Psoas muscle (tissue), 8 donors: ENCODE measurements around the gene MXI1. TPM values are rescaled to one million over a fixed set of nuclear protein-coding genes. Genes with fewer than 3 reads are reported as not detected.

Source experiments
- ATAC-seq, 4 donors: fragments of 200-7000 bp; cut with Tn5 transposase; one replicate each; pipeline ENCODE4 v1.9.1; 2020; ENCODE audit warnings: moderate library complexity in 3 of 4, mild to moderate bottlenecking in 2 of 4
- DNase-seq, 2 donors: peaks; one replicate each; pipeline ENCODE4 v3.0.0-alpha.2; 2020
- H3K27ac ChIP-seq: fragments of 200-600 bp; one replicate; pipeline ENCODE4 v1.8.0; 2022
- H3K27me3 ChIP-seq, 3 donors: fragments of 200-600 bp in 1 of 3; one replicate each; pipeline versions ENCODE4 v1.6.1 to v1.8.0; 2013 to 2022; ENCODE audit warnings: low read length in 2 of 3, mild to moderate bottlenecking in 2 of 3, moderate library complexity in 1 of 3; ENCODE audit not compliant: insufficient read depth in 3 of 3
- H3K36me3 ChIP-seq, 2 donors: fragments of 200-600 bp in 1 of 2; one replicate each; pipeline versions ENCODE4 v1.6.1 to v1.8.0; 2013 to 2022; ENCODE audit warnings: low read depth in 1 of 2, mild to moderate bottlenecking in 1 of 2, moderate library complexity in 1 of 2; ENCODE audit not compliant: insufficient read depth in 1 of 2
- H3K4me1 ChIP-seq: fragments of 200-600 bp; one replicate; pipeline ENCODE4 v1.8.0; 2022
- H3K4me3 ChIP-seq: fragments of 200-600 bp; one replicate; pipeline ENCODE4 v1.8.0; 2022; ENCODE audit warnings: mild to moderate bottlenecking
- H3K9me3 ChIP-seq: fragments of 200-600 bp; one replicate; pipeline ENCODE4 v1.8.0; 2022
- CTCF ChIP-seq: fragments of 200-600 bp; IDR thresholded peaks from one replicate; pipeline ENCODE4 v1.8.0; 2022; ENCODE audit warnings: antibody characterized with exemption
- WGBS, 3 donors: extraction: QIAGEN DNeasy Blood & Tissue Kit; methylation state at CpG; one replicate each; pipeline versions ENCODE4 v1.1.6 to v1.1.7; 2013; 5-methylcytosine and 5-hydroxymethylcytosine counted together
- intact Hi-C, 2 donors: fragments of 100-400 bp; cut with DNase I; formaldehyde crosslinking; loops; one replicate each; pipeline versions ENCODE4 v1.11.0 to v1.14.2; 2022
- polyA plus RNA-seq, 3 donors: library from polyadenylated mRNA; stranded (reverse); fragments of 200-250 nt; gene quantifications; one replicate each; pipeline ENCODE4 v1.2.3, GENCODE V29; 2013
- total RNA-seq, 4 donors: library from RNA; stranded (reverse); fragmentation: NEBNext Ultra II Directional in 2 of 4; extraction: Animal tissue kit (Norgen Biotek cat#: 25700) in 2 of 4; gene quantifications; one replicate each; pipeline versions ENCODE4 v1.2.1 to v1.2.4, GENCODE V29; 2021 to 2023
- donor health status: healthy with polysubstance abuse.
- donor health status: DM: no; HTN: no; CAD: no; lungs with moderate emphysema.
- donor health status: Bipolar disorder and iron deficiency.
- donor health status: healthy.
- donor health status: DM: yes; HTN: yes; CAD: no.
- donor health status: DM: no; HTN: no; CAD: no.
- donor health status: DM: no; HTN: no; CAD: no.
- donor health status: DM: yes; HTN: yes; CAD: no.

The MXI1 gene
- total and polyA plus RNA-seq, 7 donors = 5.5 to 50.3 (median 33.3) TPM

GRCh38 chr10:110168601-110169481, 38.6 kb upstream of the MXI1 start:
- Histone ChIP-seq H3K27me3 (peaks cover 0 to 73% (median 5%) of the 10 kb centered on the region in 3 donors), H3K36me3 (no peaks in the 10 kb centered on the region), H3K4me3 (no peak overlapping the region), H3K27ac (no peak overlapping the region), H3K4me1 (peaks cover 5% of the 10 kb centered on the region), H3K9me3 (no peaks in the 10 kb centered on the region)
- TF ChIP-seq CTCF = no peak
- no peak for DNase-seq
- intact Hi-C loops = no loop called here
- ATAC-seq = no peak
- 17 to 19% (median 18%) methylated on average over 10 of the region's 10 CpGs for WGBS, 3 donors

- DNase-seq (no peak), ATAC-seq (no peak)
- no peaks in the 10 kb centered on the region for H3K36me3 ChIP-seq
- TF ChIP-seq CTCF = no peak
- peaks cover 0 to 74% (median 5%) of the 10 kb centered on the region in 3 donors for H3K27me3 ChIP-seq
- peaks cover 5% of the 10 kb centered on the region for H3K4me1 ChIP-seq
- no peak overlapping the region for H3K27ac ChIP-seq
- WGBS, 3 donors = 30 to 32% (median 32%) methylated on average over 1 of the region's 1 CpG
- no peak overlapping the region for H3K4me3 ChIP-seq
- intact Hi-C loops = no loop called here
- H3K9me3 ChIP-seq = no peaks in the 10 kb centered on the region
These were observed 37.8 kb upstream of the MXI1 start for GRCh38 chr10:110169586-110169985.

- Histone ChIP-seq H3K4me1 (peaks cover 5% of the 10 kb centered on the region), H3K27me3 (peaks cover 0 to 71% (median 5%) of the 10 kb centered on the region in 3 donors), H3K4me3 (no peak overlapping the region), H3K36me3 (no peaks in the 10 kb centered on the region), H3K27ac (no peak overlapping the region), H3K9me3 (no peaks in the 10 kb centered on the region)
- DNase-seq (no peak), ATAC-seq (no peak)
- TF ChIP-seq CTCF = no peak
- intact Hi-C loops = no loop called here
- 5 to 9% (median 6%) methylated on average over 13 of the region's 13 CpGs for WGBS, 3 donors
These were observed 37.0 kb upstream of the MXI1 start for GRCh38 chr10:110170142-110170971.

GRCh38 chr10:110171032-110171431, 36.4 kb upstream of the MXI1 start:
- no peak for TF ChIP-seq CTCF
- Histone ChIP-seq H3K4me3 (no peak overlapping the region), H3K9me3 (no peaks in the 10 kb centered on the region), H3K27me3 (peaks cover 0 to 64% (median 3%) of the 10 kb centered on the region in 3 donors), H3K4me1 (peaks cover 5% of the 10 kb centered on the region), H3K27ac (no peak overlapping the region), H3K36me3 (no peaks in the 10 kb centered on the region)
- intact Hi-C loops = no loop called here
- no peak for ATAC-seq
- DNase-seq = no peak
- WGBS, 3 donors = 47 to 59% (median 54%) methylated on average over 6 of the region's 6 CpGs
